OCI-LY1 (cell line): ENCODE data around the gene ERI2.

Experiments
- CTCF ChIP-seq: fragments of 200-600 bp; sonication (generic), shearing (Covaris generic); IDR thresholded peaks from 2 replicates; pipeline ENCODE4 v1.5.1; 2017; ENCODE audit warnings: mild to moderate bottlenecking, antibody characterized with exemption, low read length, moderate library complexity, mixed read lengths
- EZH2 ChIP-seq: fragments of 200-600 bp; sonication (generic), shearing (Covaris generic); IDR thresholded peaks from 2 replicates; pipeline ENCODE4 v1.8.0; 2017; ENCODE audit warnings: borderline replicate concordance, mixed run types, mild to moderate bottlenecking, antibody characterized with exemption, low read length, moderate library complexity, mixed read lengths

- no peak for TF ChIP-seq CTCF
- no peak for TF ChIP-seq EZH2
Observed at GRCh38 chr16:20747030-20747816, 59.0 kb downstream of the ERI2 start.
